Lower leg skin (tissue), 4 donors: Measurements from ENCODE around the gene MOV10. TPM values are rescaled to one million over a fixed set of nuclear protein-coding genes. Genes with fewer than 3 reads are reported as not detected.

Experiments used
- DNase-seq, 2 donors: peaks; one replicate each; pipeline ENCODE4 v3.0.0-alpha.2; 2019; ENCODE audit warnings: low spot score in 2 of 2
- H3K4me3 ChIP-seq: fragments of 200-600 bp; sonication (generic); 2 replicates; pipeline ENCODE4 v1.5.1; 2017; ENCODE audit warnings: mild to moderate bottlenecking, low read depth; ENCODE audit not compliant: poor library complexity, severe bottlenecking
- CTCF ChIP-seq, 3 donors: fragments of 450-650 bp; IDR thresholded peaks; one replicate each; pipeline ENCODE4 v1.5.1; 2016; ENCODE audit warnings: antibody characterized with exemption in 3 of 3, mild to moderate bottlenecking in 3 of 3, moderate library complexity in 2 of 3
- POLR2A ChIP-seq, 2 donors: fragments of 450-650 bp; IDR thresholded peaks; one replicate each; pipeline ENCODE4 v1.6.1; 2016 to 2017; ENCODE audit warnings: antibody characterized with exemption in 2 of 2, mild to moderate bottlenecking in 1 of 2, moderate library complexity in 1 of 2
- WGBS, 2 donors: methylation state at CpG; one replicate each; pipeline ENCODE4 v1.1.5; 2018; 5-methylcytosine and 5-hydroxymethylcytosine counted together
- intact Hi-C: fragments of 100-400 bp; cut with DNase I; formaldehyde crosslinking; loops from one replicate; pipeline ENCODE4 v1.15.0; 2023; ENCODE audit warnings: low total_unique reads
- total RNA-seq, 4 donors: library from RNA; depleted of rRNA; stranded (reverse); fragments of >200 nt; gene quantifications; one replicate each; pipeline ENCODE4 v1.1.0, GENCODE V29; 2016

The MOV10 gene
- total RNA-seq, 4 donors from 2014 or later, result 46.2 to 105 (median 56.8) TPM

GRCh38 chr1:112666946-112667345, 7.5 kb upstream of the MOV10 start:
- 95 to 98% methylated on average over 2 of the region's 2 CpGs for WGBS, 2 donors
- no peak for TF ChIP-seq POLR2A (IDR thresholded peaks at IDR 0.05)
- TF ChIP-seq CTCF (IDR thresholded peaks at IDR 0.05), result no peak
- H3K4me3 ChIP-seq, result no peak overlapping the region
- intact Hi-C loops, result no loop called here
- DNase-seq, result no peak

GRCh38 chr1:112672009-112672408, 2.5 kb upstream of the MOV10 start:
- 69 to 73% methylated on average over 2 of the region's 2 CpGs for WGBS, 2 donors
- H3K4me3 ChIP-seq, result no peak overlapping the region
- no peak for DNase-seq
- TF ChIP-seq CTCF (IDR thresholded peaks at IDR 0.05) (no peak), POLR2A (IDR thresholded peaks at IDR 0.05) (no peak)
- intact Hi-C loops, result no loop called here

- intact Hi-C loops, result no loop called here
- WGBS, 2 donors, result 87 to 93% methylated on average over 1 of the region's 1 CpG
- H3K4me3 ChIP-seq, result no peak overlapping the region
- DNase-seq, result no peak
- TF ChIP-seq CTCF (IDR thresholded peaks at IDR 0.05), result no peak
Measured at GRCh38 chr1:112672842-112673241, 1.6 kb upstream of the MOV10 start.

GRCh38 chr1:112673592-112674439, 643 bp upstream of the MOV10 start:
- intact Hi-C loops, result no loop called here

GRCh38 chr1:112674986-112675727, 698 bp downstream of the MOV10 start:
- WGBS, 2 donors, result 1% methylated on average over 37 to 47 of the region's 68 CpGs
- peak overlapping the region; percentile 79 for H3K4me3 ChIP-seq
- TF ChIP-seq POLR2A (IDR thresholded peaks at IDR 0.05) (no peak), CTCF (IDR thresholded peaks at IDR 0.05) (no peak)
- DNase-seq, result no peak
- intact Hi-C loops, result no loop called here

More at GRCh38 chr1:112673592-112674439, 643 bp upstream of the MOV10 start:
- peak in 1 of 2 donors; percentile 74 for DNase-seq
- H3K4me3 ChIP-seq, result peak overlapping the region; percentile 79
- TF ChIP-seq POLR2A (IDR thresholded peaks at IDR 0.05) (no peak), CTCF (IDR thresholded peaks at IDR 0.05) (no peak)
- 3% methylated on average over 18 of the region's 18 CpGs for WGBS, 2 donors
